NCI-H146 treated with DMSO at 0.1 percent for 48 hours (cell line): Measurements from ENCODE around the gene OTUB2.
"Not testable (repeated sequence)": the region's sequence is repeated elsewhere in the genome, so short reads cannot be mapped to it uniquely, and the experiment has no call there.

Source experiments
- DNase-seq: peaks from one replicate; lab custom pipeline; 2025; ENCODE audit not compliant: unreplicated experiment; lab: John Stamatoyannopoulos, UW

The OTUB2 gene

DNA sequence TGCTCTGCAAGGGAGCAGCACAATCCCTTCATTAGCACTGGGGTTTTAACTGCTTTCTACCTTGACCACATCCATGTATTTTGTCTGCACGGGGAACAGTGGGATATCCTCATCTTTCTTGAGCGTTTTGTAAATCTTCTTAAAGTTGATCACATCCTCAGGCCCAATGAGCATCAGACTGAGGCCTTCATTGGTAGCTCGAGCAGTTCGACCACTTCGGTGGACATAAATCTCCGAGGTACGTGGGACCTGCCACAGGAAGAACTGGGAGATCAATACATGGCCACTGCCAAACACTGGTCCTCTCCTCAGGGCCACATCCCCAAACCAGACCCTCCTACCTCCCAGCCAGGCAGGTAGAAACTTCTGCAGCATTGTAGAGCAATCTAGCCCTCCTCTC is 28.8 kb downstream of the OTUB2 start:
- no peak for DNase-seq

DNA sequence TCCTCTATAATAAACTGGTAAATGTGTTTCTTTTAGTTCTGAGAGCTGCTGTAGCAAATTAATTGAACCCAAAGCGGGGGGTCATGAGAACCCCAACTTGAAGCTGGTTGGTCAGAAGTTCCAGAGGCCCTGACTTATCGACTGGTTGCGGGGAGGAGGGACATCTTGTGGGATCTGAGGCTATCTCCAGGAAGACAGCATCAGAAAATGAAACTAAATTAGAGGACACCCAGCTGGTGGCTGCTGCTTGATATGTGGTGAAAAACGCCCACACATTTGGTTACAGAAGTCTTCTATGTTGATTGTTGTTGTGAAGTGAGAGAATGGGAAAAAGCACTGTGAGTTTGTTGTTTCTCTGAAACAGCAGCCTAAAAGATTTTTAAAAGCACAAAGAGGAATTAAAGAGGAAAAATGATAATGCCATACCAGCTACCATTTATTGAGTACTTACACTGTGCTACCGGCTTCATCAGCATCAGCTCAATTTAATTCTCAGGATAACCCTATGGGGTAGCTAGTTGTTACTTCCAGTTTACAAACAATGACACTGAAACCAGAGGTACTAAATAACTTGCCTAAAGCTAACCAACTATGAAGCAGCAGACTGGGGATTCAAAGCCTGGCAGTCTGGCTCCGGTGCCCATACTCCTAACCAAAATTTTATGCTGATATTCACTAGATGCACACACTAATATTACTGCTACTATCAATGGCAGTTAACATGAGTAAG is 30.6 kb downstream of the OTUB2 start:
- DNase-seq, result no peak

- DNase-seq, result no peak
These were observed 32.1 kb downstream of the OTUB2 start for GRCh38 chr14:94058128-94058673.

DNA sequence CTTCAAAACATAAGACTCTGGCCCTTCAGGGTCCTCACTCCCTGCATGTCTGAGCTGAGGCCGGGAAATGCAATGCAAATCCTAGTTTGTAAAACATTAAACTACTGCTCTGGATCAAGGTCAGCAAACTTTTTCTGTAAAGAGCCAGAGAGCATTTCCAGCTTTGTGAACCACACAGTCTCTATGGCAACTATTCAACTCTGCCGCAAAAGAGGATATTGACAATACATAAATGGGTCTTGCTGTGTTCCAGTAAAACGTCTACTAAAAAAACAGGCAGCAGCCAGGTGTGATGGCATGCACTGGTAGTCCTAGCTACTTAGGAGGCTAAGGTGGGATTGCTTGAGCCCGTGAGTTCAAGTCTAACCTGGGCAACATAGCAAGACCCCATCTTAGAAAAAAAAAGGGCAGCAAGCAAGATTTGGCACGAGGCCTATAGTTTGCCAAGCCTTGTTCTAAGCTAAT is 32.6 kb downstream of the OTUB2 start:
- no peak for DNase-seq

GRCh38 chr14:94059998-94060397 is 33.9 kb downstream of the OTUB2 start:
- no peak for DNase-seq

DNA sequence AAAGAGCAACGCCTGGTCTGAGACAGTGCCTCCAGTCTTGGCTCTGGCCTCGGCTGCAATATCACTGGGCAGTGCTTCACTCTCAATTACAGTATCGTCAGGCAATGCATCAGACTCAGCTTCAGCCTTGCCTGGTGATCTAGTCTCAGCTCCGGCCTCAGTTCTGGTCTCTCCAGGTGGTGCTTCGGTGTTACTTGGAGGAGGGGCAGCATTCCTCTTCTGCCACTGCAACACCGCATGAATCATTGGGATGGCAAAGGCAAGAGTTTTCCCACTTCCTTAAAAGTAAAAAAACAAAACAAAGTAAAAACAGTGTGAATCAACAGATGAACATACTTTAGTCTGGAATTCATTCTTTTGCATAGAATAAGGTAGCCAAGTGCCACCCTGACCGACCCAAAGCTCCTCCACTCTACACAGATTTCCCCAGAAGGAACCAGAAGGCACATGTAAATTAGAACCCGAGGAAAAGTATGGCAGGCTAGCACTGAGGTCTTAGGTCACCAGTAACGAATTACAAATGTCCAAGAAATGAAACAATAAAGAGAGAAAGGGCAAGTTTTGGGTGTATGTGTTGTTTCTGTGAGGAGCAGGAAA is 36.3 kb downstream of the OTUB2 start:
- no peak for DNase-seq

- no peak for DNase-seq
These were observed 40.0 kb downstream of the OTUB2 start for GRCh38 chr14:94066089-94066676.

DNA sequence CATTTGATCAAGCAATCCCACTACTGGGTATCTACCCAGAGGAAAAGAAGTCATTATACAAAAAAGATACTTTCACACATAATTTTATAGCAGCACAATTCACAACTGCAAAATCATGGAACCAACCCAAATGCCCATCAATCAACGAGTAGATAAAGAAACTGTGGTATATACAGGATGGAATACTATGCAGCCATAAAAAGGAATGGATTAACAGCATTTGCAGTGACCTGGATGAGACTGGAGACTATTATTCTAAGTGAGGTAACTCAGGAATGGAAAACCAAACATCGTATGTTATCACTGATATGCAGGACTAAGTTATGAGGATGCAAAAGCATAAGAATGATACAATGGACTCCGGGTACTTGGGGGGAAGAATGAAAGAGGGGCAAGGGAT is 45.9 kb downstream of the OTUB2 start:
- not testable (repeated sequence) for DNase-seq

DNA sequence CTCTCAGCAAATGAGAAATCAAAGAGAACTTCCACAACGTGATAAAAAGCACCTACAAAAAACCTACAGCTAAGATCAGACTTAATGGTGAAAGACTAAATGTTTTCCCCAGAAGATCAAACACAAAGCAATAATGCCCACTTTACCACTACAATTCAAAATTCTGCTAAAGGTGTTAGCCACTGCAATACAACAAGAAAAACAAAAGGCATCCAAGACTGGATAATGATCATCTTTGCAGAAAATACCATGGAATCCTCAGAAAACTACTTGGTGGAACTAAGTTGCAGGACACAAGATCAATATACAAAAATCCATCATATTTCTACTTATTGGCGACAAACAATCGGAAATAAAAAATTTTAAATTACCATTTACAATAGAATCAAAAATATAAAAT is 48.4 kb downstream of the OTUB2 start:
- DNase-seq, result no peak

- no peak for DNase-seq
These were observed 48.9 kb downstream of the OTUB2 start for GRCh38 chr14:94075008-94075407.

DNA sequence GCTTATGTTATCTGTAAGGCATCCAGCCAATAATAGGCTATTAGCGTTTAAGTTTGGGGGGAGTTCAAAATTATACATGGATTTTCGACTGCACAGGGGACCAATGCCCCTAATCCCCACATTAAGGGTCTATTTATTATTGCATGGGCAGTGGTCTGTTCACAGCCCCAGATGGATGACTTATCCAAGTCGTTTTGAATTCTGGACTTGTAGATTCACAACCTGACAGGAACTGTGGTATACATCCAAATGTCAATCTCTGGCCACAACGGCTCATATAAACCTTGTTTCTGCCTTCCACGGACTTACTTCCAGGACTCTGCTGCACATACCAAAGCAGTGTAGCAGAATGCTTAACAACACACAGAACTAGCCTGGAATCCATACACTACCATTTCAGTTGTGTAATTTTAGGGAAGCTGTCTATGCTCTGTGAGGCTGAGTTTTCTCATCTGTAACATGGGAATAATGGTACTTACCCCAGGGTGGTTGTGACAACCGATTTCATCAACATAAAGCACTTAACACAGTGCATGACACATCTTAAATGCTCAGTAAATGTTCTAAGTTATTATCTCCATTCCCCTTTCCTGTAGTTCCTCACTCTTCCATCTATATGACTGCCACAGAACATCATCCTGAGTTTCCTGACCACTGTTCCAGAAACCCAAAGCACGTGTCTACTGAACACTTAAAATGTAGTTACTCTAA is 51.1 kb downstream of the OTUB2 start:
- DNase-seq, result no peak

GRCh38 chr14:94077823-94078222 is 51.7 kb downstream of the OTUB2 start:
- DNase-seq, result no peak

DNA sequence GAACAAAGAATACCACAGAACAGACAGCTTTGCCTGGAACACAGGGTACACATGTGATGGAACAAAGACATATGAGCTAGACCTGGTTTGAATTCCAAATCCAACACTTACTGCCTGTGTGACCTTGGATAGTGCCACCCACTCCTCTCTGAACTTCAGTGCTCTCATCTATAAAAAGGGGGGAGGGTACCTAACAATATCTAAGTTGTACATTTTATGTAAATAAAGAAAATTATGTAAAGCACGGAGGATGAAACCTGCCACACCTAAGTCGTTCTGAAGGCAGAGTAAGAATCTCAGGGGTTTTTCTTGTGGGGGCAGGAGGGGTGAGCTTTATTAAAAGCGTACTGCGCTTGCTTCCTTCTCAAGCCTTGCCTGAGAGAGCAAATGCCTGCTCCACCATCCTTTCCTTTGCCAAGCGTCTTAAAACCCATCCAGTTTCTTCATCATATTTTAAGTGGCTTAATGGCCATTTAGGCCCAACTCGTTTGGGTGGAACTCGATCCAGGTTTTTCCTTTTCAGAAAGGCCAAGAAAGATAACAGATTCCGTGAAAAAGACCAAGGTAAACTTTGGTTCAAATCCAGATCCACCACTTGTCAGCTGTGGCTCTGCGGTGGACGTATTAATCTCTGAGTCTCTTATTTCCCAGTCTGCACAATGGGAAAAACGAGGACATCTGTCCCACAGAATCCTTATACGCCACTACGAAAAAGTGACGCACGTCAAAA is 53.9 kb downstream of the OTUB2 start:
- no peak for DNase-seq

DNA sequence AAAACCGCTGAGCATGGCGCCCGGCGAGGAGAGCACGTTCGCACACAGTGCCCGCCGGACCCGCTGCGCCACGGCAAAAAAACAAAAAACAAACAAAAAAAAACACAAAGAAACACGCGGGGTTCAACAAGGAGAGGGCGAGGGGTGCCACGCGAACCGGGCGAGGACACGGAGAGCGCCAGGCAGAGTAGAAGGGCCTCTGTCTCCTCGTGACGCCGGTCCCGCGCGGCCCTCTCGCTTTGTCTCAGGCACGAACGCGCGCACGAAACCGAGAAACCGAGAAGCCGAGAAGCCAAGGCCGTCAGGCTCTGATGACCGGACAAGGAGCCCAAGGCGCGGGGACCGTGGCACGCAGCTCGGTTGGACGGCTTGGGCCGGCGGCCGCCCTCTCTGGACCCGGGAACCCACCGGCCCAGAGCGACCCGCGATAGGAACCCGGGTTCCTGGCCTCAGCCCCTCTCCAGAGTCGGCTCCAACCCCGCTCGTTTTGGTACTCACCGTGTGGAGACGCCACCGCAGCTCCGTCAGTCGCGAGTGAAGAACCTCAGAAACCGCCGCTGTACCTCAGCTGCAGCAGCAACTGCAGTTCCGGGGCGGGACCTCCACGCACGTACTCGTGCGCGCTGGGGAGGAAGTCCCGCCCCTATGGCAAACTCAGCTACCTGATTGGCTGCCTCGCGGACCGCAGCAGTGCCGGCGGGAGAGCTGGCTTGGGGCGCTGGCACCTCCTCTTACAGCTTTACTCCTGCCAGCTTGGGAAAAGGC is 54.7 kb downstream of the OTUB2 start, which contains the start of the genes DDX24 and IFI27L1:
TSS of gene DDX24 (minus strand) at position 582 of the 765 bp plus-strand sequence. CDS start 1,460 bp downstream, outside the sequence.
TSS of gene IFI27L1 (plus strand) at position 690 of the 765 bp plus-strand sequence. CDS start 15,628 bp downstream, outside the sequence.
- DNase-seq, result peak; percentile 66

- no peak for DNase-seq
These were observed 55.3 kb downstream of the OTUB2 start for GRCh38 chr14:94081386-94081820.

GRCh38 chr14:94087891-94088290 is 61.8 kb downstream of the OTUB2 start:
- DNase-seq, result no peak

DNA sequence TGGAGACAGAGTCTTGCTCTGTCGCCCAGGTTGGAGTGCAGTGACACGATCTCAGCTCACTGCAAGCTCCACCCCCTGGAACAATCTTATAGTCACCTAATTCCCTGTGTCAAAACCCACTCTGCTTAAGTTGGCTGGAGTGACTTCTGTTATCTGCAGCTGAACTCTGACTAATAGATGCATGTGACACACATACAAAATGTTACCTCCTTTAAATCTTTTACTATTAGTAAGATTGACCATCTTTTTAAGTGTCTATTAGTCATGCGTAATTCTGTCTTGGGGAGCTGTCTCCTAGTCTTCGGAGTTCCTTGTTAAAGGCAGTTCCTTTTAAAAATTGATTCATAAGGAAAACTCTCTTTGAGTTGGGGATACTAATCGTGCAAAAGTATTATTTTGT is 62.4 kb downstream of the OTUB2 start:
- no peak for DNase-seq

- DNase-seq, result no peak
These were observed 63.3 kb downstream of the OTUB2 start for GRCh38 chr14:94089479-94089878.

- no peak for DNase-seq
These were observed 67.3 kb downstream of the OTUB2 start for GRCh38 chr14:94093418-94093817.

GRCh38 chr14:94097091-94097490 is 71.0 kb downstream of the OTUB2 start:
- no peak for DNase-seq
